Measurements from ENCODE around the gene TEX29. TPM values are rescaled to one million over a fixed set of nuclear protein-coding genes. Genes with fewer than 3 reads are reported as not detected.

TEX29 gene
- total RNA-seq, 5 donors from 2014 or later (not counting 1 experiment from before 2014, with no cell fraction given) = 0.36 to 0.76 (median 0.70) TPM; not detected in 2

DNA sequence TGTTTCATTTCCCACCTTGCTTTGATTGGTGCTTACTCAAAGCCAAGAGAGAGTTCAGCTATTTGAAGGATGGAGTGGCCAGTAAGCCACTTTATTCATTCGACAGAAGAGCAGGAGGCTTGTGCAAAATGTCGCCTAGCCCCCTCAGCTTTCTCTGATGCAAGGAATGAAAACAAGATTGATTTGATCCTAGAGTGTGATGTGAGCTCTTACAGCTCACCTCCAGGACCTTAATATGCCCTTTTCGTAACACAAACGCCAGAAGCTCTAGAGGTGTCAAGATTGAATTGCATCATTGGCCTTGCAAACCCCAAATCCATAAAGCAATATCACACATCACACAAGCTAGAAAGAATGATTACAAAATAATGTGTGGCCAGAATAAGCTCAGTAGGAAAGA, 36.4 kb downstream of the TEX29 start:
- H3K9me3 ChIP-seq = no peaks in the 10 kb centered on the region
- peaks cover 0 to 19% of the 10 kb centered on the region in 2 experiments for H3K27me3 ChIP-seq (replicated peaks in 1 of 2; ENCODE audit: control insufficient read depth in 2 of 2, extremely low read depth in 1 of 2, insufficient read depth in 2 of 2, low read length in 1 of 2)
- no peak for ATAC-seq (replicated peaks in 1 of 4)
- ChIA-PET POLR2A (no interaction called here), CTCF (no interaction called here)
- no peaks in the 10 kb centered on the region for H3K36me3 ChIP-seq (ENCODE audit: control insufficient read depth in 2 of 2, extremely low read depth in 1 of 2, insufficient read depth in 1 of 2, low read length in 1 of 2)
- no peaks in the 10 kb centered on the region for H3K36me3 Mint-ChIP-seq
- H3K9me3 Mint-ChIP-seq = peaks cover 0 to 12% (median 2%) of the 10 kb centered on the region in 3 donors
- DNase-seq = no peak
- H3K27ac ChIP-seq (ENCODE audit: low read length) = no peak overlapping the region
- no peak overlapping the region for H3K4me3 Mint-ChIP-seq
- H3K4me1 Mint-ChIP-seq = peaks cover 9 to 10% (median 10%) of the 10 kb centered on the region in 3 donors
- peaks cover 0 to 6% of the 10 kb centered on the region in 2 experiments for H3K4me1 ChIP-seq (ENCODE audit: control insufficient read depth in 1 of 2, extremely low read depth in 1 of 2, insufficient read depth in 2 of 2, low read length in 2 of 2)
- H3K4me3 ChIP-seq (ENCODE audit: control insufficient read depth in 1 of 2, extremely low read depth in 1 of 2, low read length in 1 of 2) = no peak overlapping the region
- no peak overlapping the region for H3K27ac Mint-ChIP-seq
- H3K27me3 Mint-ChIP-seq = peaks cover 0 to 5% of the 10 kb centered on the region in 2 donors
- WGBS (ENCODE audit: insufficient coverage) = 100% methylated on average over 2 of the region's 4 CpGs

DNA sequence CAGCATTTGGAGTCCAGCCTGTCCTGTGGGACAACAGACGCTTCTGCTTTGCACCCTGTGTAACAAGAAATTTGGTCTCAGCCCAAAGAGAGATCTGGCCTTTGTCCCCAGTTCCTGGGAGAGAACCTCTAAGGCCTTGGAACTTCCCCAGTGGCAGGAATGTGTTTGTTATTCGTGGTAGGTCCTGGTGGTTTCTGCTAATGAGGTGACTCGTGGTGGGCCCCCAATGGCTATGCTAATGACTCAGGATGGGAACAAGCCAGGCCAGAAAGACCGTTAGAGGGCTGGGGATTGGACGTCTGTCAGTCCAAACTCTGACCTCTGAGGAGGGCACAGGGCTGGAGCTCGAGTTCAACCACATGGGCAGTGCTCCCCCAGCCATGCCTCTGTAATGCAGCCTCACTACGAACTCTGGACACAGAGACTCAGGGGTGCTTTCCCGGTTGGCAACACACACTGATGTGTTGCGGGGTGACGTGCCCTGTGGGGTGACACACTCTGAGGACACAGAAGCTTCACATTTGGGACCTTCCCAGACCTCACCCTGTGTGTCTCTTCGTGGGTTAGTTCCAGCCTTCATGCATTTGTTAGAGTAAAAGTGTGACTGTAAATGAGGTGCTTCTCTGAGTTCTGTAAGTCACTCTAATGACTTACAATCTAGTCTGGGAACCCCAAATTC, 38.9 kb downstream of the TEX29 start:
- ATAC-seq (replicated peaks in 1 of 4) = no peak
- H3K9me3 Mint-ChIP-seq = no peaks in the 10 kb centered on the region

DNA sequence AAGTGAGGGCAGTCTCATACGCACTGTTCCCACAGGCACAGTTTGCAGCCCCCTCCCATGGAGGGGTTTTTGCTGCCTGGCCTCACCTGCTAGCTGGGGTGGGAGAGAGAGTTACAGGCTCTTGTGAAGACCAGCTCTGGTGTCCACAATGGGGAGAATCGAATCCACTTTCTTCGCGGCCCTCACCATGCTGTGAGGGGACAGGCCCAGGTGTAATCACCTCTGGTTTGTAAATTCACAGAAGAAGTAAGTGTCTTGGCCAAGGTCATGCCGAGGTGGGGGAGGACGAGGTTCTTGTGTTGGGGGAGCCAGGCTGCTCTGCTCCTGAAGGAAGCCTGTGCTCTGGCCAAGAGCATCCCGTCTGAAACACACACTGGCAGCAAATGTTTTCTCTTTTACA, 39.5 kb downstream of the TEX29 start:
- ATAC-seq (replicated peaks in 1 of 4) = no peak
- WGBS (ENCODE audit: insufficient coverage) = 80% methylated on average over 2 of the region's 7 CpGs
- POLR2A ChIA-PET = no interaction called here

More for the DNA sequence above, 38.9 kb downstream of the TEX29 start:
- Histone ChIP-seq H3K27me3 (replicated peaks in 1 of 2; ENCODE audit: control insufficient read depth in 2 of 2, extremely low read depth in 1 of 2, insufficient read depth in 2 of 2, low read length in 1 of 2) (peaks cover 0 to 30% of the 10 kb centered on the region in 2 experiments), H3K4me1 (ENCODE audit: control insufficient read depth in 1 of 2, extremely low read depth in 1 of 2, insufficient read depth in 2 of 2, low read length in 2 of 2) (peaks cover 0 to 6% of the 10 kb centered on the region in 2 experiments), H3K27ac (ENCODE audit: low read length) (no peak overlapping the region), H3K36me3 (ENCODE audit: control insufficient read depth in 2 of 2, extremely low read depth in 1 of 2, insufficient read depth in 1 of 2, low read length in 1 of 2) (no peaks in the 10 kb centered on the region), H3K4me3 (ENCODE audit: control insufficient read depth in 1 of 2, extremely low read depth in 1 of 2, low read length in 1 of 2) (no peak overlapping the region), H3K9me3 (no peaks in the 10 kb centered on the region)
- ChIA-PET POLR2A (no interaction called here), CTCF (no interaction called here)
- WGBS (ENCODE audit: insufficient coverage) = 62% methylated on average over 10 of the region's 11 CpGs
- no peak overlapping the region for H3K4me3 Mint-ChIP-seq
- peaks cover 9 to 10% (median 9%) of the 10 kb centered on the region in 3 donors for H3K4me1 Mint-ChIP-seq
- no peaks in the 10 kb centered on the region for H3K36me3 Mint-ChIP-seq
- DNase-seq = no peak
- peaks cover 5 to 12% of the 10 kb centered on the region in 2 donors for H3K27me3 Mint-ChIP-seq
- no peak overlapping the region for H3K27ac Mint-ChIP-seq

GRCh38 chr13:111360452-111360851, 40.0 kb downstream of the TEX29 start:
- Mint-ChIP-seq H3K9me3 (no peaks in the 10 kb centered on the region), H3K27ac (no peak overlapping the region), H3K36me3 (no peaks in the 10 kb centered on the region), H3K4me1 (no peaks in the 10 kb centered on the region), H3K4me3 (no peak overlapping the region), H3K27me3 (peaks cover 5 to 12% of the 10 kb centered on the region in 2 donors)
- Histone ChIP-seq H3K27me3 (replicated peaks in 1 of 2; ENCODE audit: control insufficient read depth in 2 of 2, extremely low read depth in 1 of 2, insufficient read depth in 2 of 2, low read length in 1 of 2) (peaks cover 0 to 34% of the 10 kb centered on the region in 2 experiments), H3K36me3 (ENCODE audit: control insufficient read depth in 2 of 2, extremely low read depth in 1 of 2, insufficient read depth in 1 of 2, low read length in 1 of 2) (no peaks in the 10 kb centered on the region), H3K4me3 (ENCODE audit: control insufficient read depth in 1 of 2, extremely low read depth in 1 of 2, low read length in 1 of 2) (no peak overlapping the region), H3K27ac (ENCODE audit: low read length) (no peak overlapping the region), H3K9me3 (no peaks in the 10 kb centered on the region), H3K4me1 (ENCODE audit: control insufficient read depth in 1 of 2, extremely low read depth in 1 of 2, insufficient read depth in 2 of 2, low read length in 2 of 2) (no peaks in the 10 kb centered on the region)
- CTCF ChIA-PET = no interaction called here
- POLR2A ChIA-PET = no interaction called here
- no peak for DNase-seq
- WGBS (ENCODE audit: insufficient coverage) = 100% methylated on average over 2 of the region's 9 CpGs
- ATAC-seq (replicated peaks in 1 of 4) = no peak

More for the DNA sequence above, 39.5 kb downstream of the TEX29 start:
- Histone ChIP-seq H3K27ac (ENCODE audit: low read length) (no peak overlapping the region), H3K4me1 (ENCODE audit: control insufficient read depth in 1 of 2, extremely low read depth in 1 of 2, insufficient read depth in 2 of 2, low read length in 2 of 2) (peaks cover 0 to 2% of the 10 kb centered on the region in 2 experiments), H3K27me3 (replicated peaks in 1 of 2; ENCODE audit: control insufficient read depth in 2 of 2, extremely low read depth in 1 of 2, insufficient read depth in 2 of 2, low read length in 1 of 2) (peaks cover 0 to 30% of the 10 kb centered on the region in 2 experiments), H3K36me3 (ENCODE audit: control insufficient read depth in 2 of 2, extremely low read depth in 1 of 2, insufficient read depth in 1 of 2, low read length in 1 of 2) (no peaks in the 10 kb centered on the region), H3K4me3 (ENCODE audit: control insufficient read depth in 1 of 2, extremely low read depth in 1 of 2, low read length in 1 of 2) (no peak overlapping the region), H3K9me3 (no peaks in the 10 kb centered on the region)
- Mint-ChIP-seq H3K4me1 (peaks cover 3 to 5% (median 4%) of the 10 kb centered on the region in 3 donors), H3K4me3 (no peak overlapping the region), H3K36me3 (no peaks in the 10 kb centered on the region), H3K27ac (no peak overlapping the region), H3K27me3 (peaks cover 5 to 12% of the 10 kb centered on the region in 2 donors), H3K9me3 (no peaks in the 10 kb centered on the region)
- DNase-seq = no peak
- CTCF ChIA-PET = no interaction called here

GRCh38 chr13:111361046-111361872, 40.8 kb downstream of the TEX29 start:
- CTCF ChIA-PET = no interaction called here
- no peaks in the 10 kb centered on the region for H3K36me3 Mint-ChIP-seq
- no peak overlapping the region for H3K4me3 ChIP-seq (ENCODE audit: control insufficient read depth in 1 of 2, extremely low read depth in 1 of 2, low read length in 1 of 2)
- no peaks in the 10 kb centered on the region for H3K4me1 ChIP-seq (ENCODE audit: control insufficient read depth in 1 of 2, extremely low read depth in 1 of 2, insufficient read depth in 2 of 2, low read length in 2 of 2)
- 80% methylated on average over 17 of the region's 20 CpGs for WGBS (ENCODE audit: insufficient coverage)
- ATAC-seq (replicated peaks in 1 of 4) (no peak), DNase-seq (no peak)
- POLR2A ChIA-PET = no interaction called here
- H3K9me3 ChIP-seq = no peaks in the 10 kb centered on the region
- no peak overlapping the region for H3K27ac Mint-ChIP-seq
- H3K4me1 Mint-ChIP-seq = no peaks in the 10 kb centered on the region
- peaks cover 0 to 37% of the 10 kb centered on the region in 2 experiments for H3K27me3 ChIP-seq (replicated peaks in 1 of 2; ENCODE audit: control insufficient read depth in 2 of 2, extremely low read depth in 1 of 2, insufficient read depth in 2 of 2, low read length in 1 of 2)
- no peaks in the 10 kb centered on the region for H3K36me3 ChIP-seq (ENCODE audit: control insufficient read depth in 2 of 2, extremely low read depth in 1 of 2, insufficient read depth in 1 of 2, low read length in 1 of 2)
- no peaks in the 10 kb centered on the region for H3K9me3 Mint-ChIP-seq
- no peak overlapping the region for H3K27ac ChIP-seq (ENCODE audit: low read length)
- peaks cover 5 to 15% of the 10 kb centered on the region in 2 donors for H3K27me3 Mint-ChIP-seq
- no peak overlapping the region for H3K4me3 Mint-ChIP-seq

DNA sequence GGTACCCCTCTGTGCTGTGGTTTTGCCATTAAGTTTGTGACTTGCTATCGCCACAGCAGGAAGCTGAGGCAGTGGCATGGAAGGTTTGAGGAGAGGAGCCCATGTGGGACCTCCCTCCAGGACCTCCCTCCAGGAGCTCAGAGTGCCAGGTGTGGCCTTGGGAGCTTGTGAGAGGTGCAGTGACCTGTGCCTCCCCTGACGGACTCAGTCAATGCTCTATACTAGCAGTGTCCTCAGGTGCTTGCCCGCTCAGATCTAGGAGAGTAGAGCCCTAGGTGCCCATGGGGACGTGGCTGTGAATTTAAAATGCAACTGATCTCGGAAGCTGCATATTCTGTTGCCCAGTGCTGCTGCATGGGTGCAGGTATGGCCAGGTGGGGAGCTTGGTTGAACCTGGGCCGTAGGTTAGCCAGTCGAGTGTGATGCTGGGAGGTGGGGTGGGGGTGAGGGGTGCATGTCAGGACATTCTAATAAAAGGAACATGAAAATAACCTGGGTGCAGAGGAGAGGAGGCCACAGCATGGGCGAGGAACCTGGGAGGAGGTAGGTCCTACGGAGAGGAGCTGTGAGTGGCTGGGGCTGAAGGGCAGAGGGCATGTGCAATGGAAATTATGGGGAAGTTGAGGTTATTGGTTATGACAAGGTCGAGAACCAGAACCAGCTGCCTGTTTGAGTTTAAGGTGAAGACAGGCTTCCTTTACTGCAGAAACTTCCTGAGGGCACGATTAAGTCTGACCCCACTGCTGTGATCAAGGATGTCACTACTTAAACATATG, 41.6 kb downstream of the TEX29 start:
- ChIA-PET CTCF (no interaction called here), POLR2A (no interaction called here)
- no peak overlapping the region for H3K4me3 ChIP-seq (ENCODE audit: control insufficient read depth in 1 of 2, extremely low read depth in 1 of 2, low read length in 1 of 2)
- no peaks in the 10 kb centered on the region for H3K9me3 ChIP-seq
- no peaks in the 10 kb centered on the region for H3K4me1 ChIP-seq (ENCODE audit: control insufficient read depth in 1 of 2, extremely low read depth in 1 of 2, insufficient read depth in 2 of 2, low read length in 2 of 2)
- DNase-seq = no peak
- Mint-ChIP-seq H3K27ac (no peak overlapping the region), H3K4me3 (no peak overlapping the region), H3K4me1 (no peaks in the 10 kb centered on the region), H3K36me3 (no peaks in the 10 kb centered on the region), H3K9me3 (no peaks in the 10 kb centered on the region), H3K27me3 (peaks cover 5 to 15% of the 10 kb centered on the region in 2 donors)
- no peaks in the 10 kb centered on the region for H3K36me3 ChIP-seq (ENCODE audit: control insufficient read depth in 2 of 2, extremely low read depth in 1 of 2, insufficient read depth in 1 of 2, low read length in 1 of 2)
- WGBS (ENCODE audit: insufficient coverage) = 78% methylated on average over 8 of the region's 11 CpGs
- no peak for ATAC-seq (replicated peaks in 1 of 4)
- peaks cover 0 to 37% of the 10 kb centered on the region in 2 experiments for H3K27me3 ChIP-seq (replicated peaks in 1 of 2; ENCODE audit: control insufficient read depth in 2 of 2, extremely low read depth in 1 of 2, insufficient read depth in 2 of 2, low read length in 1 of 2)
- no peak overlapping the region for H3K27ac ChIP-seq (ENCODE audit: low read length)

Measured in T-cell (primary cell).